SH-SY5Y (cell line): ENCODE data around the gene KLF11.

Experiments used
- GATA2 ChIP-seq: IDR thresholded peaks from 2 replicates; pipeline ENCODE4 v1.6.1; 2011; ENCODE audit warnings: mild to moderate bottlenecking, low read depth, low read length
- GATA3 ChIP-seq: IDR thresholded peaks from 2 replicates; pipeline ENCODE4 v1.6.1; 2011; ENCODE audit warnings: low read depth, mild to moderate bottlenecking, low read length, moderate library complexity

DNA sequence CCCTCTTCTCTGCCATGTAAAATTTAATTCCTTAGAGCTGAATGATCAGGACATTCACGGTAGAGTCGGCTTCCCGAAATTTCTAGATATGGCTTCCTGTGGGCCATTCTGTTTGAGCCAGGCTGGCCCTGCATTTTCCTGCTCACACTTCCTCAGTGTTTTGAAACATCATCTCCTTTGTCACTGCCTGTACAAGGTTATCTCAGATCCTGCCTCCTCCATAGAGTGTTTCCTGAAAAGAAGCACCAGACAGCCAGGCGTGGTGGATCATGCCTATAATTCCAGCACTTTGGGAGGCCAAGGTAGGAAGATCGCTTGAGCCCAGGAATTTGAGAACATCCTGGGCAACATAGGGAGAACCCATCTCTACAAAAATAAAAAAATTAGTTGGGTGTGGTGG lies 48.3 kb upstream of the KLF11 start:
- TF ChIP-seq GATA2 = no peak
- TF ChIP-seq GATA3 = no peak
